HEK293 (cell line): ENCODE data around the gene GPR39.

Source experiments
- CTCF ChIA-PET: fragments of 350-600 bp; formaldehyde crosslinking; extraction: SDS; loops from one replicate; lab custom pipeline; 2021; ENCODE audit warnings: antibody characterized with exemption; lab: Yijun Ruan, JAX
- POLR2A ChIA-PET: fragments of 300-600 bp; formaldehyde crosslinking; extraction: SDS; loops from one replicate; lab custom pipeline; 2020; ENCODE audit warnings: antibody characterized with exemption, inconsistent platforms; lab: Yijun Ruan, JAX
- H3K27ac ChIP-seq: fragments of 200-500 bp; sonication (Bioruptor generic); 2 replicates; pipeline ENCODE4 v1.5.1; 2014; ENCODE audit warnings: low read depth, low read length, control low read depth, inconsistent platforms; ENCODE audit errors: extremely low read depth
- H3K36me3 ChIP-seq, 2 experiments: fragments of 200-500 bp in 1 of 2; sonication (Bioruptor generic) in 1 of 2; 1 replicate in 1 of 2; 2 replicates in 1 of 2; pipeline ENCODE4 v1.5.1; 2014 to 2017; ENCODE audit warnings: inconsistent platforms in 2 of 2, low read length in 2 of 2; ENCODE audit not compliant: control insufficient read depth in 2 of 2, insufficient read depth in 1 of 2
- H3K4me1 ChIP-seq: fragments of 200-500 bp; sonication (Bioruptor generic); 2 replicates; pipeline ENCODE4 v1.5.1; 2014; ENCODE audit warnings: mild to moderate bottlenecking, low read length, inconsistent platforms; ENCODE audit not compliant: control insufficient read depth, insufficient read depth
- H3K4me3 ChIP-seq: 2 replicates; pipeline ENCODE4 v1.5.1; 2011; ENCODE audit warnings: low read depth, mild to moderate bottlenecking, control low read depth, low read length, moderate library complexity
- H3K9me3 ChIP-seq: fragments of 200-500 bp; sonication (Bioruptor generic); 2 replicates; pipeline ENCODE4 v1.5.1; 2014; ENCODE audit warnings: low read depth, low read length, inconsistent platforms; ENCODE audit not compliant: control insufficient read depth, insufficient read depth
- BCL11B ChIP-seq: fragments of 450-650 bp; formaldehyde crosslinking; IDR thresholded peaks from 2 replicates; pipeline ENCODE4 v1.5.1; 2016; ENCODE audit warnings: low read depth, missing biosample characterization, missing genetic modification characterization
- GLIS1 ChIP-seq: fragments of 450-650 bp; formaldehyde crosslinking; IDR thresholded peaks from 2 replicates; pipeline ENCODE4 v1.5.1; 2016; ENCODE audit warnings: missing biosample characterization, missing genetic modification characterization
- KLF10 ChIP-seq: fragments of 450-650 bp; IDR thresholded peaks from 2 replicates; pipeline ENCODE4 v1.5.1; 2018; ENCODE audit warnings: missing biosample characterization, mild to moderate bottlenecking, missing genetic modification characterization
- OVOL3 ChIP-seq: fragments of 450-650 bp; formaldehyde crosslinking; IDR thresholded peaks from 2 replicates; pipeline ENCODE4 v1.5.1; 2016; ENCODE audit warnings: missing biosample characterization, missing genetic modification characterization
- TCF7L2 ChIP-seq: IDR thresholded peaks from 2 replicates; pipeline ENCODE4 v1.6.1; 2011; ENCODE audit warnings: low read depth, mild to moderate bottlenecking, inconsistent platforms, low read length, moderate library complexity, borderline replicate concordance
- TRIM28 ChIP-seq: IDR thresholded peaks from 2 replicates; pipeline ENCODE4 v1.6.1; 2011; ENCODE audit warnings: low read length, control low read depth, borderline replicate concordance
- ZBTB1 ChIP-seq: fragments of 450-650 bp; formaldehyde crosslinking; IDR thresholded peaks from 2 replicates; pipeline ENCODE4 v1.5.1; 2016; ENCODE audit warnings: missing biosample characterization, missing genetic modification characterization
- ZNF184 ChIP-seq: fragments of 450-650 bp; IDR thresholded peaks from 2 replicates; pipeline ENCODE4 v1.5.1; 2018; ENCODE audit warnings: missing biosample characterization, mild to moderate bottlenecking, missing genetic modification characterization
- ZNF239 ChIP-seq: fragments of 450-650 bp; formaldehyde crosslinking; IDR thresholded peaks from 2 replicates; pipeline ENCODE4 v1.5.1; 2016; ENCODE audit warnings: missing biosample characterization, missing genetic modification characterization
- ZNF335 ChIP-seq: fragments of 450-650 bp; formaldehyde crosslinking; conservative IDR thresholded peaks from 2 replicates; pipeline ENCODE4 v1.5.1; 2016; ENCODE audit warnings: missing biosample characterization, missing genetic modification characterization
- ZNF560 ChIP-seq: fragments of 450-650 bp; formaldehyde crosslinking; IDR thresholded peaks from 2 replicates; pipeline ENCODE4 v1.5.1; 2017; ENCODE audit warnings: missing biosample characterization, missing genetic modification characterization, borderline replicate concordance
- ZNF623 ChIP-seq: fragments of 450-650 bp; formaldehyde crosslinking; IDR thresholded peaks from 2 replicates; pipeline ENCODE4 v1.5.1; 2016; ENCODE audit warnings: missing biosample characterization, missing genetic modification characterization
- ZNF626 ChIP-seq: fragments of 450-650 bp; sonication (Bioruptor Pico); formaldehyde crosslinking; IDR thresholded peaks from 2 replicates; pipeline ENCODE4 v1.5.1; 2018; ENCODE audit warnings: missing biosample characterization, missing genetic modification characterization, inconsistent platforms
- ZNF660 ChIP-seq: fragments of 450-650 bp; IDR thresholded peaks from 2 replicates; pipeline ENCODE4 v1.5.1; 2018; ENCODE audit warnings: missing biosample characterization, mild to moderate bottlenecking, missing genetic modification characterization
- ZNF670 ChIP-seq: fragments of 450-650 bp; formaldehyde crosslinking; IDR thresholded peaks from 2 replicates; pipeline ENCODE4 v1.5.1; 2016; ENCODE audit warnings: missing biosample characterization, missing genetic modification characterization, low read depth
- ZNF777 ChIP-seq: fragments of 450-650 bp; formaldehyde crosslinking; IDR thresholded peaks from 2 replicates; pipeline ENCODE4 v1.5.1; 2017; ENCODE audit warnings: missing biosample characterization, missing genetic modification characterization, borderline replicate concordance
- ZNF792 ChIP-seq: fragments of 450-650 bp; formaldehyde crosslinking; IDR thresholded peaks from 2 replicates; pipeline ENCODE4 v1.5.1; 2016; ENCODE audit warnings: missing biosample characterization, missing genetic modification characterization
- TF ChIP-seq, protein P1 (sequence below): fragments of 450-650 bp; formaldehyde crosslinking; IDR thresholded peaks from 2 replicates; pipeline ENCODE4 v1.5.1; 2016; ENCODE audit warnings: missing biosample characterization, missing genetic modification characterization
- TF ChIP-seq, protein P2 (sequence below): fragments of 450-650 bp; formaldehyde crosslinking; IDR thresholded peaks from 2 replicates; pipeline ENCODE4 v1.5.1; 2017; ENCODE audit warnings: missing biosample characterization, missing genetic modification characterization
- TF ChIP-seq, protein P3 (sequence below): fragments of 450-650 bp; IDR thresholded peaks from 2 replicates; pipeline ENCODE4 v1.5.1; 2018; ENCODE audit warnings: missing biosample characterization, missing genetic modification characterization

GPR39 gene

DNA sequence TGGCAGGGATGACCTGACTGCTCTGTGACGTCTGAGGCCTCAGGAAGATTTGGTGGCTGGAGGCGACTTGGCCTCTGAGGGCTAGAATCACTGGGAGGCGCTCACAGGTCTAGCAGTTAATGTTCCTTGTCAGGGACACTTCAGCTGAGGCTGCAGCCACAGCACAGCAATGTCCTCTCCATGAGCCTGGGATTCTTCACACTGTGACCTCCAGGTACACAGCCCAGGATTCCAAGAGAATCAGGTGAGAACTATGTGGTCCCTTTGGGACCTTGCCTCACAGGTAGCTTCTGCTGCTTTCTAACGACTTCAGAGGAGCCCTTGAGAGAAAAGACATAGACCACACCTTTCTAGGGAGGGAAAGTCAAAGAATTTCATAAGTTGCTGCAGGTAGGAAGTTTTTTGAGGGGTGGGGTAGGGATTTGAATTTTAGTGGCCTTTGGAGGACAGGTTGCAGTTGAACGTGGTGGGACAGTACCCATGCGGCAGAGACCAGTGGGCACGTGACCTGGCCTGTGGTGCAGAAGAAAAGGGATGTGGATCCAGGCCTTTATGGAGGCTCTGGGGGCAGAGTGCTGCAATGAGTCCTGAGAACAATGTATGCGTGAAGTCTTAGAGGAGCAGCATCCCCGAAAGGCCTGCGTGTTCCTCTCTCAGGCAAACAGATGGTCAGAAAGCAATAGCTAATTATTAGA lies 167.2 kb downstream of the GPR39 start:
- H3K27ac ChIP-seq = no peak overlapping the region

DNA sequence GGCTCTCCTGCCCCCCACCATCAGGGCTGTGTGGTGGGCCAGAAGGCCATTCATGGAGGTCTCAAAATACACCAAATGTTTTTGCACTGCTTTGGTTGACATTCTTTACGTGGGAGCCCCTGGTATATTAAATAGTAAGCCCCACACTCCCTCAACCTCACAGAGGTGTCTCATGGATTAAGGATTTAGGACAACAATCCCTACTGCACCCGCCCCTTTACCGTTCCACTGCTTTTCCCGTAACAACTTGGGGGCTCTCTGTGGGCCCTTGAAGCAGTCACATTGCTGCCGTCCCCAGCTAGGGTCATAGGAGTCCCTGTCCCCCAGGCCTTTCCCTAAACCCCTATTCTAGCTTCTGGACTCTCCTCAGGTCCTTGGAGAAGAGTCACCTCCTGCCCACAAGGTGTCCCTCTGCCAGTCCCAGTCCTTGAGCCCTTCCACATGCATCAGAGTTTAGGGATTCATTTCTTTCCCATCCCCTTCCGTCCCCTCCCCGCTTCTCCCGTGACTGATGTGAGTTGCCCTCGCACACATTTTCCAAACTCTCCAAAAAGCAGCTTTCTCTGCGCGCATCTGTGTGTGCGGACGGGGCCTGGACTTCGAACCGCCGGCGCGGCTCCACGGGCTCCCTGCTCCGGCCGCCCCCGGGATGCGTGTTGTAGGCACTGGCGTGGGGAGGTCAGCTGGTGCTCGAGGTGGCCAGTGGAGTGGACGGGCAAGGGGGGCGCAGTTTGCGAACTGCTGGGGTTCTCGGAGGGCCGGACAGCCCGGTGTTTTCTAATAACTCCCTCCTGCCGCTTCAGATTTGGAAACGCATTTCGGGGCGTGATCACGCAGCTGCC lies 168.6 kb downstream of the GPR39 start:
- ChIA-PET POLR2A (no interaction called here), CTCF (no interaction called here)
- Histone ChIP-seq H3K4me3 (no peak overlapping the region), H3K9me3 (no peaks in the 10 kb centered on the region), H3K36me3 (no peaks in the 10 kb centered on the region), H3K27ac (no peak overlapping the region), H3K4me1 (0 out of 2 replicates have a peak, but pooled peaks cover 3% of the 10 kb centered on the region)
- no peak for TF ChIP-seq GLIS1 (tag by site-specific recombination)
- TF ChIP-seq, protein P1, sequence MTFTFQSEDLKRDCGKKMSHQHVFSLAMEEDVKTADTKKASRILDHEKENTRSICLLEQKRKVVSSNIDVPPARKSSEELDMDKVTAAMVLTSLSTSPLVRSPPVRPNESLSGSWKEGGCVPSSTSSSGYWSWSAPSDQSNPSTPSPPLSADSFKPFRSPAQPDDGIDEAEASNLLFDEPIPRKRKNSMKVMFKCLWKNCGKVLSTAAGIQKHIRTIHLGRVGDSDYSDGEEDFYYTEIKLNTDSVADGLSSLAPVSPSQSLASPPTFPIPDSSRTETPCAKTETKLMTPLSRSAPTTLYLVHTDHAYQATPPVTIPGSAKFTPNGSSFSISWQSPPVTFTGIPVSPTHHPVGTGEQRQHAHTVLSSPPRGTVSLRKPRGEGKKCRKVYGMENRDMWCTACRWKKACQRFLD (tag by site-specific recombination) = no peak
- TF ChIP-seq ZBTB1 = no peak
- TF ChIP-seq ZNF670 (tag by site-specific recombination) = no peak
- TF ChIP-seq, protein P2, sequence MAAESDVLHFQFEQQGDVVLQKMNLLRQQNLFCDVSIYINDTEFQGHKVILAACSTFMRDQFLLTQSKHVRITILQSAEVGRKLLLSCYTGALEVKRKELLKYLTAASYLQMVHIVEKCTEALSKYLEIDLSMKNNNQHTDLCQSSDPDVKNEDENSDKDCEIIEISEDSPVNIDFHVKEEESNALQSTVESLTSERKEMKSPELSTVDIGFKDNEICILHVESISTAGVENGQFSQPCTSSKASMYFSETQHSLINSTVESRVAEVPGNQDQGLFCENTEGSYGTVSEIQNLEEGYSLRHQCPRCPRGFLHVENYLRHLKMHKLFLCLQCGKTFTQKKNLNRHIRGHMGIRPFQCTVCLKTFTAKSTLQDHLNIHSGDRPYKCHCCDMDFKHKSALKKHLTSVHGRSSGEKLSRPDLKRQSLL (tag by site-specific recombination) = no peak
- TF ChIP-seq TRIM28 = no peak
- TF ChIP-seq TCF7L2 = no peak
- no peak for TF ChIP-seq ZNF335

More for the DNA sequence above, 167.2 kb downstream of the GPR39 start:
- Histone ChIP-seq H3K9me3 (no peaks in the 10 kb centered on the region), H3K36me3 (no peaks in the 10 kb centered on the region), H3K4me3 (no peak overlapping the region), H3K4me1 (no peaks in the 10 kb centered on the region)
- POLR2A ChIA-PET = no interaction called here
- CTCF ChIA-PET = no interaction called here
- TF ChIP-seq OVOL3 (no peak), ZNF239 (tag by site-specific recombination) (no peak), ZNF660 (tag by site-specific recombination) (no peak)

DNA sequence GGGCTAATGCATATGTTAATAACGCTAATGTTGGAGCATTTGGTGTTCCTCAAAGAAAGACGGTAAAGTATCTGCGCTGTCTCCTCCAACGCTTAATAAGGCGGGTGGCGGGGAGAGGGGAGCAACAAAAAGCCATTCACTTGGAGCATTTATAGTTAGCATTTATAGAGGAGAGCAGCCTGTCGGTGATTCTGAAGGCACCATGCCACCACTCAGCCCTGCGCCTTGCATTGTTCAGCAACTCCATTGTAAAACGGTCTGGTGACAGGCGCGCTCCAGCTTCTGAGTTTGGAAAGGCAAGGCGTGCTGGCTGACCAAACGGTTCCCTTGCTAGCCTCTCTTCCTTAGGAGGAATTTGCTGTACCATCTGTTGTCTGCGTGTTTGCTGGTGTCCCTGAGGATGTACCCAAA lies 169.5 kb downstream of the GPR39 start:
- POLR2A ChIA-PET = no interaction called here
- Histone ChIP-seq H3K9me3 (no peaks in the 10 kb centered on the region), H3K27ac (no peak overlapping the region), H3K4me1 (0 out of 2 replicates have a peak, but pooled peaks cover 3% of the 10 kb centered on the region), H3K4me3 (no peak overlapping the region), H3K36me3 (no peaks in the 10 kb centered on the region)
- CTCF ChIA-PET = no interaction called here
- TF ChIP-seq ZNF560 (tag by site-specific recombination) (no peak), ZNF777 (tag by site-specific recombination) (no peak), ZNF626 (tag by site-specific recombination) (no peak), BCL11B (no peak), ZNF623 (tag by site-specific recombination) (no peak), ZNF184 (tag by site-specific recombination) (no peak), KLF10 (tag by site-specific recombination) (no peak), ZNF792 (no peak)
- TF ChIP-seq, protein P1 (tag by site-specific recombination) = no peak
- TF ChIP-seq, protein P3, sequence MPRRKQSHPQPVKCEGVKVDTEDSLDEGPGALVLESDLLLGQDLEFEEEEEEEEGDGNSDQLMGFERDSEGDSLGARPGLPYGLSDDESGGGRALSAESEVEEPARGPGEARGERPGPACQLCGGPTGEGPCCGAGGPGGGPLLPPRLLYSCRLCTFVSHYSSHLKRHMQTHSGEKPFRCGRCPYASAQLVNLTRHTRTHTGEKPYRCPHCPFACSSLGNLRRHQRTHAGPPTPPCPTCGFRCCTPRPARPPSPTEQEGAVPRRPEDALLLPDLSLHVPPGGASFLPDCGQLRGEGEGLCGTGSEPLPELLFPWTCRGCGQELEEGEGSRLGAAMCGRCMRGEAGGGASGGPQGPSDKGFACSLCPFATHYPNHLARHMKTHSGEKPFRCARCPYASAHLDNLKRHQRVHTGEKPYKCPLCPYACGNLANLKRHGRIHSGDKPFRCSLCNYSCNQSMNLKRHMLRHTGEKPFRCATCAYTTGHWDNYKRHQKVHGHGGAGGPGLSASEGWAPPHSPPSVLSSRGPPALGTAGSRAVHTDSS (tag by site-specific recombination) = no peak
